ENCODE data around the gene MCF2L. TPM values are rescaled to one million over a fixed set of nuclear protein-coding genes. Genes with fewer than 3 reads are reported as not detected.

MCF2L gene
- total RNA-seq, 6 experiments from 2014 or later = 9.6 to 18.4 (median 11.7) TPM

DNA sequence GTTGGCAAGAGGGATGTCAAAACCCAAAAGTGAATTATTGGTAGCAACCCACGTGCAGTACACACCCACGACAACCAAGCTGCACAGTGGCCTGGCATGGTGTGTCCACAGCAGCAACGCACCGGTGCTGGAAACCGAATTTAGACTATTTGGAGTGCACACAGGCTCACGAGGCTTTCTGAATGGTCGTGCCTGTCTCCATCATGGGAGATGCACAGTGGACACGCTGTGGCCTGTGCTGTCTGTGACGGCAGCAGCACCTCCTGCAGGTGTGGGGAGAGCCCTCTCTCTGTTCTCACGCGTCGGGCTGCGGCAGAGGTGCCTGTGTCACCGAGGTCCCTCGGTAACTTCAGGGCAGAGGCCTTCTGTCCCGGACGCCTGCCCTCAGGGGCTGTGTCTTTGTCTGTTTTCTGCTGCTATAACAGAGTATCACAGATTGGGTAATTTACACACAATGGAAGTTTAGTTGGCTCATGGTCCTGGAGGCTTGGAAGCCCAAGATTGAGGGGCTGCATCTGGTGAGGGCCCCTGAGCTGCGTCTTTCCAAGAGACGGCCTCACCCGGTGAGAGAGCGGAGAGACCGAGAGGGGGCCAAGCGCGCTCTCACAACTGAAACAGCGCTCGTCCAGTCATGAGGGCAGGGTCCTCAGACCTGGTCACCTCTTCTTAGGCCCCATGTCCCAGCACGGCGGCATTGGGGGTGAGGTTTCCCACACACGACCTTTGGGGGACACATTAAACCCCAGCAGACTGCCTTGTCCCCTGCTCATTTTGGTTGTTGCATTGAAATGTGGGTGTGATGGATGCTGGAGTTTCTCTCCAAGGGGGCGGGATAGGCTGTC lies 9.1 kb upstream of the MCF2L start:
- peak in 2 of 3 donors; percentile 10 to 39 for DNase-seq

DNA sequence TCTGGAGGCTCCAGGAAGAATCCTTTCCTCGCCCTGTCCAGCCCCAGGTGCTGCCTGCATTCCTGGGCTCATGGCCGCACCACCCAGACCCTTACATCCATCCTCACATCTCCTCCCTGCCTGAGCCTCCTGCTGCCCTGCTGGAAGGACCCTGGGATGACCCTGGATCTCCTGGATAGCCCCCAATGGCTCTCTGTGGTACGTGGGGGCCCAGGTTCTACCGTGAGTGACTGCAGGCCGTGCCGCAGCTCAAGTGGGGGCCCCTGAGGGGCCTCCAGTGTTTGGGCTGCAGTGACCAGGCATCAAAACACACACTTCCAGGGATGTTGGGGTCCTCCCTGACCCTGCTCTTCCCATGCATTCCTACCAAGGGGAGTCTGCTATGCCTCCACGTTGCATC lies 8.3 kb upstream of the MCF2L start:
- no peaks in the 10 kb centered on the region for H3K36me3 ChIP-seq
- DNase-seq (peak in 2 of 3 donors; percentile 7 to 32), ATAC-seq (no peak)
- TF ChIP-seq POLR2A (IDR thresholded peaks at IDR 0.05) = no peak
- TF ChIP-seq, protein P1, sequence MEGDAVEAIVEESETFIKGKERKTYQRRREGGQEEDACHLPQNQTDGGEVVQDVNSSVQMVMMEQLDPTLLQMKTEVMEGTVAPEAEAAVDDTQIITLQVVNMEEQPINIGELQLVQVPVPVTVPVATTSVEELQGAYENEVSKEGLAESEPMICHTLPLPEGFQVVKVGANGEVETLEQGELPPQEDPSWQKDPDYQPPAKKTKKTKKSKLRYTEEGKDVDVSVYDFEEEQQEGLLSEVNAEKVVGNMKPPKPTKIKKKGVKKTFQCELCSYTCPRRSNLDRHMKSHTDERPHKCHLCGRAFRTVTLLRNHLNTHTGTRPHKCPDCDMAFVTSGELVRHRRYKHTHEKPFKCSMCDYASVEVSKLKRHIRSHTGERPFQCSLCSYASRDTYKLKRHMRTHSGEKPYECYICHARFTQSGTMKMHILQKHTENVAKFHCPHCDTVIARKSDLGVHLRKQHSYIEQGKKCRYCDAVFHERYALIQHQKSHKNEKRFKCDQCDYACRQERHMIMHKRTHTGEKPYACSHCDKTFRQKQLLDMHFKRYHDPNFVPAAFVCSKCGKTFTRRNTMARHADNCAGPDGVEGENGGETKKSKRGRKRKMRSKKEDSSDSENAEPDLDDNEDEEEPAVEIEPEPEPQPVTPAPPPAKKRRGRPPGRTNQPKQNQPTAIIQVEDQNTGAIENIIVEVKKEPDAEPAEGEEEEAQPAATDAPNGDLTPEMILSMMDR (IDR thresholded peaks at IDR 0.05) = no peak
- no peaks in the 10 kb centered on the region for H3K27me3 ChIP-seq
- intact Hi-C loops (cut with DNase I) = no loop called here
- no peak overlapping the region for H3K4me3 ChIP-seq
- H3K27ac ChIP-seq = no peak overlapping the region
- H3K9me3 ChIP-seq = no peaks in the 10 kb centered on the region
- H3K4me1 ChIP-seq = no peaks in the 10 kb centered on the region
- WGBS (ENCODE audit: insufficient coverage, low coverage, low lambda C conversion rate, missing lambda C conversion rate) = no CpG with 5 or more reads among the region's 7 CpGs

More for the DNA sequence above, 9.1 kb upstream of the MCF2L start:
- no peak for TF ChIP-seq POLR2A (IDR thresholded peaks at IDR 0.05)
- TF ChIP-seq, protein P1 (IDR thresholded peaks at IDR 0.05) = no peak
- intact Hi-C loops (cut with DNase I) = no loop called here
- WGBS (ENCODE audit: insufficient coverage, low coverage, low lambda C conversion rate, missing lambda C conversion rate) = 79% methylated on average over 17 of the region's 30 CpGs
- Histone ChIP-seq H3K27me3 (no peaks in the 10 kb centered on the region), H3K4me1 (no peaks in the 10 kb centered on the region), H3K4me3 (no peak overlapping the region), H3K9me3 (no peaks in the 10 kb centered on the region), H3K36me3 (no peaks in the 10 kb centered on the region), H3K27ac (no peak overlapping the region)
- no peak for ATAC-seq

DNA sequence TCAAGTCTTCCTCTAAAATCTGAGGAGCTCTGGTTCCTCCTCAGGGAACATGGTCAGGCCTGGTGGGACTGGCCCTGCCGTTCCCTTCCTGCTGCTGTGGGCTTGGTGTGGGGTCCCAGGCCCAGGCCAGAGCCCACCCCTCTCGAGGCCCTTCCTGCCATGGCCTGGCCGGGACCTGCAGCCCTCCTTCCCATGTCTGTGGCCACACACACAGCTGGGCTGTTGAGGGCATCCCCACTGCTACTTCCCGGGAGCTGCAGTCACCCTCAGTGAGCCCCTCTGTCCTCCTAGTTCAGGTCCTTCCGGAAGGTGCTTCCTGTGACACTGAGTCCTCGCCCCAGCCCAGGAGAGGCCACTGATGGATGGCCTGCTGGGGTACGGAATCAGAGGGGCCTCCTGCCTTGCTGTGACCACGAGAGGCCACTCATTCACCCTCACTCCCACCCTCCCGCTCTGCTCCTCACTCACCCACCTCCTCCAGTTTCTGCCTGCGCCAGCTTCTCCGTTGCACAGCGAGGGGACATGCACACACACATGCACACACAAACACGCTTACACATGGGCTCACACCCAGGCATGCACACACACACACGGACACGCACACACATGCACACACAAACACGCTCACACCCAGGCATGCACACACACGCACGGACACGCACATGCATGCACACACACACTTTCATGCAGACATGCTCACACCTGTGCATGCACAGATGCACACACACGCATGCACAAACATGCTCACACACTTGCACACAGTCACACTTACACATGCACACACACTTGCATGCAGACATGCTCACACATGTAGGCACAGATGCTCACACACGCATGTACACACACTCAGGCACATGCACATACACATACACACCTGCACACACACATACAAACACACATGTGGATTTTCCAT lies 7.3 kb upstream of the MCF2L start:
- DNase-seq (peak in 2 of 3 donors; percentile 11 to 27), ATAC-seq (no peak)
- H3K9me3 ChIP-seq = no peaks in the 10 kb centered on the region
- H3K27ac ChIP-seq = no peak overlapping the region
- H3K27me3 ChIP-seq = no peaks in the 10 kb centered on the region
- intact Hi-C loops (cut with DNase I) = no loop called here
- TF ChIP-seq, protein P1 (IDR thresholded peaks at IDR 0.05) = no peak
- TF ChIP-seq POLR2A (IDR thresholded peaks at IDR 0.05) = no peak
- H3K4me3 ChIP-seq = no peak overlapping the region
- 69% methylated on average over 7 of the region's 21 CpGs for WGBS (ENCODE audit: insufficient coverage, low coverage, low lambda C conversion rate, missing lambda C conversion rate)
- H3K36me3 ChIP-seq = no peaks in the 10 kb centered on the region
- H3K4me1 ChIP-seq = no peaks in the 10 kb centered on the region

DNA sequence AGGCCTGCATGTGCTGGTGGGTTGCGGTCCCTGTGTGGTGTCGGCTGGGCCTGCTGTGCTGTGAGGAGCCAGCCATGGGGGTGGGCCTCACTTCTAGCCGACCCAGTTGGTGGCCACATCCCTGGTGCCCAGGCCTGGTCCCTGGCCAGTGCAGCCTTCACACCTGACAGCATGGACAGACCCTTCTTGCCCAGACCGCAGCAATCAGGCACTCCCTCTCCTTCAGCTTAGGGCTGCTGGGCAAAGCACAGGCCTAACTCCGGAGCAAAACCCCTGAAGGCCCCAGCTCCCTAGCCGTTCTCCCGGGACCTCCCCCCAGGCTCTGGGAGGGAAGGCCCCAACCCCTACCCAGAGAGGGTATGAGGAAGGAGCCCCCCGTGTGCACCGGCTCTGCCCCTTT lies 6.6 kb upstream of the MCF2L start:
- peak in 2 of 3 donors; percentile 7 to 21 for DNase-seq
- no CpG with 5 or more reads among the region's 9 CpGs for WGBS (ENCODE audit: insufficient coverage, low coverage, low lambda C conversion rate, missing lambda C conversion rate)
- no peak for ATAC-seq
- H3K36me3 ChIP-seq = no peaks in the 10 kb centered on the region
- intact Hi-C loops (cut with DNase I) = no loop called here
- no peaks in the 10 kb centered on the region for H3K27me3 ChIP-seq
- H3K4me3 ChIP-seq = no peak overlapping the region
- TF ChIP-seq POLR2A (IDR thresholded peaks at IDR 0.05) = no peak
- TF ChIP-seq, protein P1 (IDR thresholded peaks at IDR 0.05) = no peak
- no peak overlapping the region for H3K27ac ChIP-seq
- H3K9me3 ChIP-seq = no peaks in the 10 kb centered on the region
- no peaks in the 10 kb centered on the region for H3K4me1 ChIP-seq
